Camera-type eye (tissue), 1 donor: ENCODE data around the gene SLC31A1. TPM values are rescaled to one million over a fixed set of nuclear protein-coding genes. Genes with fewer than 3 reads are reported as not detected.

Source experiments
- total RNA-seq: library from RNA; depleted of rRNA; stranded (reverse); fragments of >200 nt; gene quantifications from one replicate; pipeline ENCODE4 v1.2.3, GENCODE V29; 2014

The SLC31A1 gene
- total RNA-seq: 15.5 TPM

GRCh38 chr9:113221003-113221799 lies at the start of gene SLC31A1, which contains the start of gene FKBP15:
TSS of gene SLC31A1 (plus strand) at chr9:113221544. CDS start at chr9:113256149, 34,605 bp downstream.
TSS of gene FKBP15 (minus strand) at chr9:113221277. CDS start at chr9:113221243, 34 bp downstream.

GRCh38 chr9:113275157-113276131 lies 54.1 kb downstream of the SLC31A1 start, which contains the start of the genes CDC26 and PRPF4:
TSS of gene CDC26 (minus strand) at chr9:113275572. CDS start at chr9:113272507, 3,065 bp downstream.
TSS of gene PRPF4 (plus strand) at chr9:113275658. CDS start at chr9:113275744, 86 bp downstream.

GRCh38 chr9:113302792-113303418 lies 81.6 kb downstream of the SLC31A1 start, which contains the start of gene RNF183:
TSS of gene RNF183 (minus strand) at chr9:113303376. CDS start at chr9:113298184, 5,192 bp downstream.

Other genes with a start within 250 kb of the SLC31A1 start
- 18.9 TPM for gene ZNF883, start 209.4 kb upstream of the SLC31A1 start, total RNA-seq
- gene ZFP37, start 164.8 kb upstream of the SLC31A1 start, total RNA-seq: 22.7 TPM
- 9.6 TPM for gene SLC31A2, start 70.5 kb upstream of the SLC31A1 start, total RNA-seq
- 30.4 TPM for gene FKBP15, start 267 bp upstream of the SLC31A1 start, total RNA-seq
- 16.5 TPM for gene CDC26, start 54.0 kb downstream of the SLC31A1 start, total RNA-seq
- 30.6 TPM for gene PRPF4, start 54.1 kb downstream of the SLC31A1 start, total RNA-seq
- 0.66 TPM for gene RNF183, start 81.8 kb downstream of the SLC31A1 start, total RNA-seq
- gene WDR31, start 118.7 kb downstream of the SLC31A1 start, total RNA-seq: 17.2 TPM
- 7.5 TPM for gene BSPRY, start 128.0 kb downstream of the SLC31A1 start, total RNA-seq
- gene HDHD3, start 155.4 kb downstream of the SLC31A1 start, total RNA-seq: 27.8 TPM
- 29.9 TPM for gene ALAD, start 179.7 kb downstream of the SLC31A1 start, total RNA-seq
- gene POLE3, start 189.1 kb downstream of the SLC31A1 start, total RNA-seq: 41.8 TPM
- gene C9orf43, start 189.2 kb downstream of the SLC31A1 start, total RNA-seq: 0.60 TPM
- gene RGS3, start 242.2 kb downstream of the SLC31A1 start, total RNA-seq: 40.4 TPM